GM21528 (cell line): ENCODE results near the gene TATDN2.

ENCODE experiments used
- ATAC-seq: cut with Tn5 transposase; IDR thresholded peaks from one replicate; pipeline ENCODE4 v1.9.1; 2021; ENCODE audit warnings: mild to moderate bottlenecking, moderate library complexity; ENCODE audit not compliant: unreplicated experiment, low FRiP score

Gene TATDN2

DNA sequence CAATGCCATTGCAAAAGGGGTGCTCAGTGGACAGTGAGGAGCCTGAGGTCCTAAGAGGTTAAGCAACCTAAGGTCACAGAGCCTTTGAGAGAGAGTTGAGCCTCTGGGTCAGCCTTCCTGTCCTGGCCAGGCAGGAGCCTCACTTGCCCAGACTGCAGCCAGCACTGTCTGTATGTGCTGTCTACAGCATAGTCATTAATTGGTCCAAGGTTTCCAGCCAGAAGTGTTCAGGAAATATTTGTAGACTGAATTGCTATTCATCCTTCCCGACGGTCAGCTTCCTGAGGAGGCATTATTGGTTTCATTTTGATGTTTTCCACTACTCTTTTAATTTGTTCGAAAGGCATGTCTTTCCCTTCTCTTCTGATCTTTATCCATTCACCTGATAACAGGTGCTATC, 64.6 kb downstream of the TATDN2 start:
- no peak for ATAC-seq

DNA sequence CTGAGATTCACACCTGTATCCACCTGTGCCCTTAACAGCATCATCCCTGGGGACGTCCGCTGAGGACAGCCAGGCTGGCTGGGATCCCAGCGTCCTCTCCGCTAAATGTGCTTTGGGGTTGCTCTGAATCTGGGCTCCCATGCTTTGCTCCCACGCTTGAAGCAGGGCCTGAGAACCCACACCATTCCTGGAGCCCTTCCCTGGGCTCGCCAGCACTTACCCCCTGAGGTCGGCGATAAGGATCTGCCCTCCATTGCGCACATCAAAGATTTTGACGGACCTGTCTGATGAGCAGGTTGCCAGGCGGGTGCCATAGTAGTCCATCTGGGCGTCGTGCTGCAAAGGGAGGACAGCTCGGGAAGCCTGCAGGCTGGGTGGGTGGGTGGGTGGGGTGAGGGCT, 66.8 kb downstream of the TATDN2 start:
- ATAC-seq, result no peak

DNA sequence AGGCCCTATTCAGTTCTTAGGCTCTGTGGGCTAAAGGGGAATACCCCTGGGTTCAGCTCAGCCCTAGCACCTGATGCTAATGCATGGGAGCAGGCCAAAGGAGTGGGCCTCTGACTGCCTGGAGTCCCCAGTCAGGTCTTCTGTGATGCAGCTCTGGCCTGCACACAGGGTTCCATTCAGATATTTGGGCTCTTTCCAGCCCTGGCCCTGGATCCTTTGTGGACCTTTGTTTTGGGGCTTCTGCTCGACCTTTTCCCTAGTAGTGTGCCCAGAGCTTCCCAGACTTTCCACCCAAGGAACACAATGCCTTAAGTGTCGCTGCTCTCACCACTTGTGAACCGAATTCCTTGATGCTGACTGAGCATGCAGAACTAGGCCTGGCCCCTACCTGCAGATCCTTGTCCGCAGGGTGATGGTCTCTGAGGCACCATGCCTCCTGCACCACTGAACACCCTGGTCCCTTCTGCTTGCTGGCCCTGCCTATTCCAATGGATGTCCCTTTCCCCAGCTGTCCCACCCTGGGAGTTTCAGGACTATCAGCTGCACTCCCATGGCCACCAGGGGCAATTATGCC, 67.6 kb downstream of the TATDN2 start:
- ATAC-seq, result no peak

DNA sequence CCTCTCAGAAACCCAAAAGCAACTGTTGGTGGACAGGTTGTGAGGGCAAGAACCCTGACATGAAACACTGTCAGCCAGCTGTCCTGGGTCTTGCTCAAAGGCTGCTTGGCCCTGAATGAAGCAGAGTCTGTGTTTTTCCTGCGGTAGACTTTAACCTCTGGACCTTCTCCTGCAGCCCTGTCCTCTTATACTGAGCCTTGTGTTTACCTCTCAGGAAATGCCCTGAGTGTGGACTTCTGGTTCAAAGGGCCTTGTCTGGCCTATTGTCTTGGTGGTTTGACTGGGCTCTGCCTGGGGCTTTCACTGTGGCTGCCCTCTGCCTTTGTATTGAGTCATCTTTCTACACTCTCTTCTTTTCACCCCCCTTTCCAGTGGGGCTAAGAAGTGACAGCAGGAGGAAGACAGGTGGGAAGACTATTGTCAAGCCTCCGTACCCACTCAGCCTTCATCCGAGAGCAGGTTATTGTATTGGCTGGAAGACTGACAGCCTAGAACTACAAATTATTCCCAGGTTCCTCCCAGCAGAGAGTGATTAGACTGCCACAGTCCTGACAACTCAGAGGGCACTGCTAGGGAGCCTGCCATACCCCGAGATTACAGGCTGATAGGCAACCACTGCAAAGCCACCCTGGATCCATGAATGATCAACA, 69.2 kb downstream of the TATDN2 start:
- no peak for ATAC-seq

DNA sequence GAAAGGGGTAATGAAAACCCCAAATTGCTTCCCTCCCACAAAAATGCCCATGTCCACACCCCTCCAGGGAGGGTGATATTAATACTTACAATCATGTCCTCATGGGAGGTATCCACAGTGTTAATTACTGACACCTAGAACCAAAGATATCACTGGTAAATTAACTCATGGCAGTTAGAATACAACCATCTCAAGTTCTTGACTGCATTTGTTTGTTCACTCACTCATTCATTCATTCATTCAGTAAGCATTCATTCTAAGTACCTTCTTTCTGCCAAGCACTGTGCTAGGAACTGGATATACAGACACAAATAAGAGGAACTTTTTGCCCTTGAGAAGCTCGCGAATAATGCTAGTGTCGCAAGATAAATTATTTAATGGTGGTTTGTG, 69.7 kb downstream of the TATDN2 start:
- no peak for ATAC-seq

- ATAC-seq, result no peak
Observed at GRCh38 chr3:10319251-10319650, 71.0 kb downstream of the TATDN2 start.

DNA sequence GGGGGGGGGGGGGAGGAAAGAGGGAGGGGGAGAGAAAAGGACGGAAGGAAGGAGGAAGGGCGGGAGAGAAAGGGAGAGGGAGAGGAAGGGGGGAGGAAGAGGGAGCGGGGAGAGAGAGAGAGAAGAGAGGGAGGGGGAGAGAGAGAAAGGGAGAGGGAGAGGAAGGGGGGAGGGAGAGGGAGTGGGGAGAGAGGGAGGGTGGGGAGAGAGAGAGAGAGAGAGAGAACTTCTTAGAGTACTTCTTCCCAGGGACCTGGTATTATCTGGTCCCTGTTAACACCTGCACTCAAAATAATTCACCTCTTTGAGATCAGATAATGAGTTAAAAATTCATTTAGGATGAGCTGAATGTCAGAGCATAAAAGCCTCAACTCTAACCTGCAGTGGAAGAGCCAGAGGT, 71.5 kb downstream of the TATDN2 start:
- no peak for ATAC-seq

- no peak for ATAC-seq
Observed at GRCh38 chr3:10320320-10320677, 72.0 kb downstream of the TATDN2 start.

GRCh38 chr3:10321630-10322351, 73.5 kb downstream of the TATDN2 start:
- ATAC-seq, result no peak

- no peak for ATAC-seq
Observed at GRCh38 chr3:10322352-10322710, 74.1 kb downstream of the TATDN2 start.

- ATAC-seq, result no peak
Observed at GRCh38 chr3:10327592-10327991, 79.3 kb downstream of the TATDN2 start.

- ATAC-seq, result no peak
Observed at GRCh38 chr3:10328460-10329071, 80.3 kb downstream of the TATDN2 start.

DNA sequence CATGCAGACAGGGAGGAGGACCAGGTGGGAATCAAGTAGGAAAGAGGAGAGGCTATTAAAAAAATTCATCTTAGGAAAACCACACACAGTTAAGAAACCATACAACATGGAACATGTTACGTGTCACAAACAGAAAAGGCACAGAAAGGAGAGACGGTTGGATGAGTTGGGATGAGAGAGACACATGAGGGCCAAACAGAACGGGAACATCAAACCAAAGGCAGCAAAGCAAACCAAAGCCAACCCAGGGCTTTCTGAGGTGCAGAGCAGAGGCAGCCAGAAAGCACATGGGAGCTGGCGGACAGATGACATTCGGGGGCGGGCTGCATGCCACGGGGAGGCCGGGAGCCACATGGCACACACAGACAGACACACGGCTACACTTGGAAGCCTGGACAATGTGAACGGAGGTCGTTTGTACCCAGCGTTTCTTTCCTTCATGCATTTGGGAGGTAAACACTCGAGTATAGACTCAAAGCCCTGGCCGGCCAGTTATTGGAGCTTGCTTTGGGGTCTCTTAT, 81.3 kb downstream of the TATDN2 start:
- no peak for ATAC-seq

DNA sequence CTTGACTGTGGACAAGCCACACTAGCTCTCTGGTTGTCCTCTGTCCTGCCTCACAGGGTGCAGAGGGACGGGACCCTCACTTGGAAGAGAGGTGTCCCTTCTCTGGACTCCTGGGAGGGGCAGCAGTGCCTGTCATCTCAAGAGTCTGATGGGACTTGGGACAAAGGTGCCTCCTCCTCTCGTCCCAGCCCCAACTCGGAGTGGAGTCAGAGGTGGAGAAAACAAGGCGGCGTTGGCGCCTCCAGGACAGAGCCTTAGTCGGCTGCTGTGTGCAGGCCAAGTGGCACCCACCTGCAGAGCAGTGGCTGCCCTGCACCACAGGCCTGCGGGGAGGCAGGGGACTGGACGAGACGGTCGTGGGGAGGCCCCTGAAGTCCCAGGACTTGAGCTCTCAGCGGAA, 82.1 kb downstream of the TATDN2 start:
- ATAC-seq, result no peak
